K562 (cell line): ENCODE results near the gene ITGA3. TPM values are rescaled to one million over a fixed set of nuclear protein-coding genes. Genes with fewer than 3 reads are reported as not detected.

Source experiments
- ATAC-seq: fragments of 200-7000 bp; cut with Tn5 transposase; 3 replicates; pipeline ENCODE4 v1.9.1; 2020; ENCODE audit warnings: moderate library complexity
- BruUV-seq: library from RNA; stranded (reverse); fragments of 400-500 nt; replicated peaks from 2 replicates; lab custom pipeline; 2021; lab: Mats Ljungman, UMichigan
- CTCF ChIA-PET: fragments of 300-600 bp; formaldehyde crosslinking; extraction: SDS; loops from one replicate; lab custom pipeline; 2021; ENCODE audit warnings: low intra/inter-chr PET ratio; lab: Yijun Ruan, JAX
- POLR2A ChIA-PET: fragments of 300-600, 350-650 bp; sonication (Branson Sonifier 250); formaldehyde crosslinking; extraction: SDS; loops from one replicate; lab custom pipeline; 2021; ENCODE audit warnings: antibody characterized with exemption, inconsistent platforms; lab: Yijun Ruan, JAX
- DNase-seq, 4 experiments: peaks; one replicate each; pipeline versions ENCODE4 v3.0.0 to v3.0.0-alpha.2; 2011 to 2018; ENCODE audit warnings: low spot score in 3 of 4, mixed read lengths in 3 of 4; ENCODE audit errors: extremely low read depth in 1 of 4
- FAIRE-seq: peaks from 2 replicates; lab custom pipeline; 2011; peaks lifted over from hg19 to GRCh38; lab: Jason Lieb, UNC
- H2AFZ ChIP-seq: 2 replicates; pipeline ENCODE4 v1.6.0; 2011; ENCODE audit warnings: low read depth, low read length, control low read depth, inconsistent platforms
- H3K27ac ChIP-seq: fragments of 200-600 bp; 3 replicates; pipeline ENCODE4 v1.8.0; 2011; ENCODE audit warnings: low read depth, mild to moderate bottlenecking, control low read depth, inconsistent platforms, low read length, moderate library complexity, mixed read lengths; ENCODE audit errors: extremely low read depth
- H3K27me3 ChIP-seq, 2 experiments: fragments of 300-600 bp in 1 of 2; 2 replicates in 1 of 2; 3 replicates in 1 of 2; pipeline versions ENCODE4 v1.6.0 to v1.8.0; 2011; ENCODE audit warnings: inconsistent platforms in 2 of 2, low read length in 2 of 2, mild to moderate bottlenecking in 1 of 2, mixed read lengths in 1 of 2, moderate library complexity in 1 of 2; ENCODE audit not compliant: control insufficient read depth in 2 of 2, insufficient read depth in 2 of 2
- H3K36me3 ChIP-seq: fragments of 300-600 bp; 3 replicates; pipeline ENCODE4 v1.8.0; 2011; ENCODE audit warnings: mild to moderate bottlenecking, low read length, inconsistent platforms; ENCODE audit not compliant: control insufficient read depth, insufficient read depth
- H3K4me1 ChIP-seq, 2 experiments: fragments of 200-600 bp in 1 of 2; replicated peaks in 1 of 2; 2 replicates in 1 of 2; 3 replicates in 1 of 2; pipeline versions ENCODE4 v1.5.1 to v1.8.0; 2011; ENCODE audit warnings: inconsistent platforms in 2 of 2, low read length in 2 of 2, mild to moderate bottlenecking in 1 of 2, mixed read lengths in 1 of 2, moderate library complexity in 1 of 2; ENCODE audit not compliant: control insufficient read depth in 2 of 2, insufficient read depth in 2 of 2
- H3K4me2 ChIP-seq: 2 replicates; pipeline ENCODE4 v1.6.1; 2011; ENCODE audit warnings: low read length, control low read depth, inconsistent platforms, mixed read lengths; ENCODE audit not compliant: insufficient read depth
- H3K4me3 ChIP-seq: fragments of 200-600 bp; sonication (generic), shearing (Covaris generic); 2 replicates; pipeline ENCODE4 v1.5.1; 2016; ENCODE audit warnings: control low read depth, inconsistent platforms
- H3K79me2 ChIP-seq: fragments of 200-600 bp; 3 replicates; pipeline ENCODE4 v1.8.0; 2011; ENCODE audit warnings: low read length, inconsistent platforms; ENCODE audit not compliant: control insufficient read depth, insufficient read depth
- H3K9ac ChIP-seq, 2 experiments: 2 replicates each; pipeline versions ENCODE4 v1.6.0 to v1.6.1; 2011; ENCODE audit warnings: low read depth in 2 of 2, low read length in 2 of 2, control low read depth in 1 of 2, inconsistent platforms in 1 of 2, mild to moderate bottlenecking in 1 of 2, mixed read lengths in 1 of 2; ENCODE audit not compliant: insufficient read depth in 1 of 2
- H3K9me1 ChIP-seq: one replicate; pipeline ENCODE4 v1.6.0; 2011; ENCODE audit warnings: inconsistent platforms, mild to moderate bottlenecking, low read length, moderate library complexity; ENCODE audit not compliant: control insufficient read depth, insufficient read depth
- H3K9me3 ChIP-seq: replicated peaks from 2 replicates; pipeline ENCODE4 v1.5.1; 2011; ENCODE audit warnings: low read depth, low read length, inconsistent platforms; ENCODE audit not compliant: control insufficient read depth, insufficient read depth
- H4K20me1 ChIP-seq: replicated peaks from 2 replicates; pipeline ENCODE4 v1.6.1; 2011; ENCODE audit warnings: low read length, inconsistent platforms, mixed read lengths; ENCODE audit not compliant: control insufficient read depth, insufficient read depth
- ARID4B ChIP-seq: sonication (generic); formaldehyde crosslinking; IDR thresholded peaks from 2 replicates; pipeline ENCODE4 v1.8.0; 2022; ENCODE audit warnings: mild to moderate bottlenecking, missing genetic modification reagents
- CAMTA2 ChIP-seq: fragments of 250-450 bp; sonication (Bioruptor Pico); conservative IDR thresholded peaks from 2 replicates; pipeline ENCODE4 v1.5.1; 2022
- CSDE1 ChIP-seq, 2 experiments: fragments of 450-650 bp; IDR thresholded peaks; 2 replicates each; pipeline ENCODE4 v1.6.1; 2016; ENCODE audit warnings: mild to moderate bottlenecking in 1 of 2
- ETV5 ChIP-seq: sonication (generic); formaldehyde crosslinking; IDR thresholded peaks from 2 replicates; pipeline ENCODE4 v1.4.0; 2020; ENCODE audit warnings: low read depth, mild to moderate bottlenecking, missing genetic modification reagents
- ETV6 ChIP-seq, 3 experiments: fragments of 150-350 bp in 1 of 3; sonication (generic) in 1 of 3; formaldehyde crosslinking in 1 of 3; IDR thresholded peaks; 2 replicates each; pipeline versions ENCODE4 v1.6.1 to v1.8.0; 2014 to 2022; ENCODE audit warnings: borderline replicate concordance in 2 of 3, low read depth in 2 of 3, antibody characterized with exemption in 1 of 3, low read length in 1 of 3, mild to moderate bottlenecking in 1 of 3, missing genetic modification reagents in 1 of 3
- GATAD2A ChIP-seq: fragments of 450-650 bp; IDR thresholded peaks from 2 replicates; pipeline ENCODE4 v1.6.1; 2017
- HDAC2 ChIP-seq: fragments of 450-650 bp; IDR thresholded peaks from 2 replicates; pipeline ENCODE4 v1.6.1; 2016; ENCODE audit warnings: mild to moderate bottlenecking
- SRSF7 ChIP-seq: fragments of 200-400 bp; formaldehyde crosslinking; optimal IDR thresholded peaks from 2 replicates; pipeline ENCODE3; 2017; ENCODE audit warnings: mild to moderate bottlenecking, low read depth, low read length
- TCF3 ChIP-seq: sonication (generic); formaldehyde crosslinking; IDR thresholded peaks from 2 replicates; pipeline ENCODE4 v1.4.0; 2020; ENCODE audit warnings: mild to moderate bottlenecking, missing genetic modification reagents
- ZNF407 ChIP-seq: fragments of 450-650 bp; IDR thresholded peaks from 2 replicates; pipeline ENCODE4 v1.6.1; 2016; ENCODE audit warnings: low read depth
- WGBS: fragments of 100-300 bp; shearing (Covaris generic); methylation state at CpG from one replicate; pipeline ENCODE4 v1.1.6; 2016; ENCODE audit warnings: low coverage, mixed read lengths; ENCODE audit not compliant: insufficient coverage; ENCODE audit errors: missing lambda C conversion rate; 5-methylcytosine and 5-hydroxymethylcytosine counted together
- in situ Hi-C: fragments of 300-500 bp; cut with MboI; formaldehyde crosslinking; loops from 4 replicates; pipeline ENCODE4 v1.15.0; 2018; ENCODE audit warnings: inconsistent platforms, mixed read lengths
- intact Hi-C: fragments of 100-400 bp; cut with micrococcal nuclease; formaldehyde crosslinking; loops from 2 replicates; pipeline ENCODE4 v1.14.2; 2022
- polyA plus RNA-seq, 8 experiments: library from polyadenylated mRNA; depleted of rRNA in 4 of 8; stranded (reverse) in 5 of 8; unstranded in 3 of 8; fragments of >200 nt; fragmentation: Nextera tagmentation in 2 of 8; fragmentation: Illumina TruSeq in 1 of 8; extraction: Ambion mirVana in 2 of 8; extraction: Trizol in 1 of 8; gene quantifications; 2 replicates each; pipeline versions ENCODE4 v1.2.1 to v1.2.3, GENCODE V29; 2011 to 2014; ENCODE audit warnings: inconsistent platforms in 1 of 8, missing spikeins in 1 of 8
- total RNA-seq, 7 experiments: library from RNA; depleted of rRNA in 6 of 7; stranded (reverse); fragments of >200 nt in 6 of 7; fragmentation: Illumina TruSeq in 2 of 7; extraction: Trizol in 2 of 7; gene quantifications; 2 replicates each; pipeline versions ENCODE4 v1.2.1 to v1.2.3, GENCODE V29; 2011 to 2021; ENCODE audit warnings: low replicate concordance in 1 of 7

The ITGA3 gene
- total and polyA plus RNA-seq, 9 of the 15 experiments (the other 6 are each of a cell fraction or from before 2014, with no cell fraction given): 0.03 to 0.75 (median 0.14) TPM; not detected in 2

- 12% methylated on average over 14 of the region's 16 CpGs for WGBS
- no peak overlapping the region for H3K4me2 ChIP-seq
- ATAC-seq: no peak
- no peak overlapping the region for H3K9ac ChIP-seq
- POLR2A ChIA-PET: interaction anchor here (0.6 to 0.9 kb wide), 3 partner anchors 9 to 114 kb away, joined by 3 to 4 read pairs (median 3); no protein-coding TSS in a partner anchor
- no peak overlapping the region for H3K27ac ChIP-seq
- H2AFZ ChIP-seq: no peak overlapping the region
- intact Hi-C loops: no loop called here
- H3K36me3 ChIP-seq: no peaks in the 10 kb centered on the region
- H3K9me3 ChIP-seq: no peaks in the 10 kb centered on the region
- no peak for DNase-seq
- H3K27me3 ChIP-seq: peaks cover 15 to 56% of the 10 kb centered on the region in 2 experiments
- H3K79me2 ChIP-seq: no peaks in the 10 kb centered on the region
- H4K20me1 ChIP-seq: peaks cover 6% of the 10 kb centered on the region; the same call in 1 of the 2 replicates
- in situ Hi-C loops: loop anchor here (10.0 kb wide), 1 partner anchor 511 kb away; no protein-coding TSS in a partner anchor
- CTCF ChIA-PET: no interaction called here
- peaks cover 0 to 18% of the 10 kb centered on the region in 2 experiments; a peak in 1 of 5 replicates for H3K4me1 ChIP-seq
- no peaks in the 10 kb centered on the region for H3K9me1 ChIP-seq
- no peak overlapping the region for H3K4me3 ChIP-seq
- no peak for FAIRE-seq
- BruUV-seq: no TSS peak
- no peak for TF ChIP-seq SRSF7
- no peak for TF ChIP-seq ARID4B
- no peak for TF ChIP-seq HDAC2
- no peak for TF ChIP-seq CSDE1 (IDR thresholded peaks at IDR 0.05)
- TF ChIP-seq ETV6 (IDR thresholded peaks at IDR 0.05; ENCODE audit: borderline replicate concordance in 1 of 2, low read depth in 2 of 2, low read length in 1 of 2): no peak
- TF ChIP-seq ETV6 (CRISPR knock-in tag; IDR thresholded peaks at IDR 0.05; ENCODE audit: borderline replicate concordance): no peak
- no peak for TF ChIP-seq GATAD2A
- TF ChIP-seq ETV5 (CRISPR knock-in tag): no peak
- no peak for TF ChIP-seq CAMTA2 (CRISPR knock-in tag)
- no peak for TF ChIP-seq TCF3
- no peak for TF ChIP-seq ZNF407
Observed at GRCh38 chr17:50076221-50076590, 20.3 kb downstream of the ITGA3 start.
